ENCODE results near the gene MAPKAP1.

The MAPKAP1 gene

DNA sequence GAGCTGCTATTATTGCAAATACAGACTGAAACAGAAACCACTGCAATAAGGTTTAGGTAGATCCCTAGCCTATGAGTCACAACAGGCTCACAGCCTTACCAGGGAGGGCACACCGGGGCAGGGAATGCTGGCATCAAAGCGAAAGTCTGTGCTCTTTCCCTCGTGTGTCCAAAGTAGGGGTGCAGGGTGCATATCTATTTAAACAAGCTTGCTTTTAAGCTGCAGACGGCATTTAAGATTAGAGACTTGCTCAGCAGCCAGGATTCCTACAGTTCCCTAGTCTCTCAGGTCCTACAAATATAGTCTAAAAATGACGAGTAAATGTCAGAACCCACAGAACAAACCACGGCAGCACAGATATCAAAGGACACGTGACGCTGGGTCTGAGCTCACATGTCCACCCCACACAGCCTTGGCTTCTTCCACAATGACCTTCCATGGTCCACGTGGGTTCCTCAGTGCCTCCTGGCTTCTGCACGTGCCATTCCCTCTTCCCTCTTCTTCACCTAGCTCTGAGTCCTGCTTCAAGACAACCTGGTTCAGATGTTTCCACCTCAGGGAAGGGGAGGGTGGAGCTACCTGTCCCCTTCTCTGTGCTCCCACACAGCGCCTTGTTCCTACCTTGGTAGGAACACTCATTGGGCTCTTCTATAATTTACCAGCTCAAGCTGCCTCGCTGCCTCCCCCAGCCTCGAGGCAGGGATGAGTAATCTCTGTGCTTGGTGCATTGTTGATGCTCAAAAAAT is 193.2 kb downstream of the MAPKAP1 start:
- peak; percentile 29 for DNase-seq (ENCODE audit: low read depth)

DNA sequence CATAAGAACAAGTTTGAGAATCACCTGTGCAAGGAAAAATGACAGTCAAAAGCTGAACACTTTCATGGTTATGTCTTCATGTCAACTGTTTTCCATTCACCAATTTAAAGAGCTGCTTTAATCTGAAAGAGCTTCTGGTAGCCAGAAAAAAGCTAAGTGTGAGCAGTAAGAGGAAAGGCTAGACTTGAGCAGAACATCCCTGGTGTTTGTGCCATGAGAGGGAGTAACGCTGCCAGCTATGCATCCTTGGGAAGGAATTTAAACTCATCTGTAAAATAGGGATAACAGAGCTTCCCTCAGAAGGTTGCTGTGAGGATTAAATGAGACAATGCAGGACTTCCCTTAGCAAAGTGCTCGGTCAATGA is 193.7 kb downstream of the MAPKAP1 start:
- no peak for DNase-seq (ENCODE audit: low read depth)

DNA sequence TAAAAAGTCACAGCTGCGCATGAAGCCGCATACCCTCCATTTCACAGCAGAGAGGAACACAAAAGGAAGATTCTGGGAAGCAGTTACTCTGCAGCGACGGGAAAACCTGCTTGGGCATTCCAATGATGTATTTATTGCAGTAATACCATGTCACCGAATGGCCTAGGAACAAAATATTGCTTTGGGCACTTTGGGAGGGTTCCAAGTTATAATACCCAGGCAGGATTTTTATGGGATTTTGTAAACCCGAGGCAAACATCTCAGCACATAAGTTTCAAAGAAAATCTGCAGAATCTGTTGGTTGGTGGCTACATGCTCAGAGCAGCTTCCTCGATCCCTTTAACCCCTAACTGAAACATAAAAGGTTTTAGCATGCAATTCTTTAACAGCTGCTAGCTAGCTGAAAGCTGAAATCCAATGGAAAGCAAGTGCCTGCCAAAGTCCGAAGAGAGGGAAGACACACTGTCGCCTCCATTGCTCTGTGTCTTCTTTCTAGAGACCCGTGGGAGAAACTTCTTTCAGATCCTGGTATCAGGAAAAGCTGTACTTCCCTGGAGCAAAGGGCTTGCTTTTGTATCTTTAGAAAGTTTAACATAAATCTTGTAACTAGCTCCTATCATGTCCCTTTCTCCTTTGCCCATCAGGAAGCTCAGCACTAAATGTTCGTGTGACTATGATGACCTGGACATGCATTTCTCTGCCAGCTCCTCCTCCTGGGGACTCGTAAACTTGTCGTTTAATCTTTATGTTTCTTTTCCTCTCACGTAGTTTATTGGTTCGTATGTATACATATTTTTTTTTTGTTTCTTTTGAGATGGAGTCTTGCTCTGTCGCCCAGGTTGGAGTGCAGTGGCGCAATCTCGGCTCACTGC is 195.0 kb downstream of the MAPKAP1 start:
- DNase-seq (ENCODE audit: low read depth), result no peak

DNA sequence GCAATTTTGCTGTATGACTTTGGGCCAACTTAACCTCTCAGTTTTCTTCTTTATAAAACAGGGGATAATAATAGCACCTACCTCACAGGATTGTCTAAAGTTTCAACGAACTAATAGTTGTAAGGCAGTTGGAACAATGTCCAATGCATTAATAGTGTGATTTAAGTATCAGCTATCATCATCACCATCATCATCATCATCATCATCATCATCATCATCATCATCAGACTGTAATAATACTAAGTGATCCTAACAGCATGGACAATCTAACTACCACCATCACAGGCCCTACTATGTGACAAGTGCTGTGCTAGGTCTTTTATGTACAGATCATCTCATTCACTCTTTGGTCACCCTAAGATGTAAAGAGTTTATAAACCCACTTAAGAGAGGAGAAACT is 196.0 kb downstream of the MAPKAP1 start:
- no peak for DNase-seq (ENCODE audit: low read depth)

DNA sequence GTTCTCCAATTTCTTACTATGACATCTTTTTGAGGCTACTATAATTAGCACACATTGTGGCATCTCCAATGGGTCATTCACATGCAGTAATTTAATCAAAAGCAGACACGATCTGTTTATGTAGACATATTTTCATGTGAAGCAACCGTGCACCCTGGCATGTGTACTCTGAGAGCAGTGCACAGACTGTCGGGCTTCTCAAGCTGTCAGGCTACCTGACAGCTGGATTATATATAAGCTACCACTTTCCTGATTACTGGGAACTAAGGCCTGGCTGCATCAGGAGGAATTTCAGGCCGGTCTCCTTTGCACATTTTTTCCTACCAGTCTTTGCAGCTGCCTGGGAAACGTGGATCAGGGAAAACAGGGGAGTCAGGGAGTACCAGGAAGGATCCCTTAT is 197.5 kb downstream of the MAPKAP1 start:
- peak; percentile 92 for DNase-seq (ENCODE audit: low read depth)

DNA sequence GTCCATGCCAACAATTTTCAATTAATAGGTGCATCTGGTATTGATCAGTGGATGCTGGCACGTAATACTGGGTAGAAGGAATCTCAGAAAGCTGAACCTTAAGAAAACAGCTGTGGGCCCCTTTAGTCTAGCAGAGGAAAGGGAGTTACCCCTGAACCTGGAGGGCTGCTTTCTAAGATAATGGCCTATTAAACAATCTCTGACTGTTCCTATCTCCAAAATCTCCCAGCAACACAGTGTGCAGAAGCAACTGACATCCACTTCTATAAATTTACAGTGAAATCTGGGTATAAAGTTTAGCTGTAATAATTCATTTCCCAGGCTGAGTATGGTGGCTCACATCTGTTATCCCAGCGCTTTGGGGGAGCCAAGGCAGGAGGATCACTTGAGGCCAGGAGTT is 198.8 kb downstream of the MAPKAP1 start:
- DNase-seq (ENCODE audit: low read depth), result no peak

DNA sequence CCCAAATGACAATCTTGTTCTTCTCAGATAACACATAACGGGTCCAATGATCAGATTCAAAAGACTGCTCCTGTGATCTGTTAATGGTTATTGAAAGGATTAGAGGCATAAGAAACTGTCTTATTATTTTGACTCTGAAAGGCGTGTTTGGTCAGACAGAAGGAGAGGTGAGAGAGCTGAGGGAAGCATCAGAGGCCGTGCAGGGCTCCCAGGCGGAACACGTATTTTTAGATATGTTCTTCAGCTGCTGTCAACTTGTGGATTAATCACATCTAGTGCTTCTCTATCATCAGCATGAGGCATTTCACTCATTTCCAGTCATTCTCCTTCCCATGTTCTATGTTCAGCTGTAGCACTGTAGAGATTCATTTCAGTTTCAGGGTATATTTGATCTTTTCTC is 199.8 kb downstream of the MAPKAP1 start:
- DNase-seq (ENCODE audit: low read depth), result no peak

DNA sequence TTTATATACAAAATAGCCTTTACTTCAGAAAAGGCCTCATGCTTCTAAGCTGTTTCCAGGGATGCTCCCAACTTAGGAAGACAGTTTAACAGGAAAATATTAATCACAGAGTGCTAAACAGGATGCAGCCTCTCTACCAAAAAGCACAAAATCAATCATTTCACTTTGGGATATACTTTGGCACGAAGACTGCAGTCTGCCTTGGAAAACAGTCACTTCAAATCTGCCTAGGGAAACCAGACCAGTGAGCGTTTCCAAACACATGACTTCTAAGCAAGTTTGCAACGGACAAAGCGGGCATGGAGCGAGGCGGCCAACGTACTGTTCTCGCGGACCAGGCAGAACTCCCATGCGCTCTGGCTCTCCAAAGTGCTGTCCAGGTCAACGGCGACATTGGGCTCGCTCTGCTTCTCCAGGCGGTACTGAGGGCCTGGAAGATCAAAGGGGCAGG is 201.0 kb downstream of the MAPKAP1 start:
- no peak for DNase-seq (ENCODE audit: low read depth)

GRCh38 chr9:125504616-125505015 is 202.4 kb downstream of the MAPKAP1 start:
- no peak for DNase-seq (ENCODE audit: low read depth)

GRCh38 chr9:125497906-125498305 is 209.1 kb downstream of the MAPKAP1 start:
- DNase-seq (ENCODE audit: low read depth), result no peak

- DNase-seq (ENCODE audit: low read depth), result no peak
These were observed 209.5 kb downstream of the MAPKAP1 start for GRCh38 chr9:125497478-125497877.

GRCh38 chr9:125496313-125496834 is 210.6 kb downstream of the MAPKAP1 start:
- no peak for DNase-seq (ENCODE audit: low read depth)

- no peak for DNase-seq (ENCODE audit: low read depth)
These were observed 211.6 kb downstream of the MAPKAP1 start for GRCh38 chr9:125495172-125496119.

- no peak for DNase-seq (ENCODE audit: low read depth)
These were observed 212.4 kb downstream of the MAPKAP1 start for GRCh38 chr9:125494653-125494915.

DNA sequence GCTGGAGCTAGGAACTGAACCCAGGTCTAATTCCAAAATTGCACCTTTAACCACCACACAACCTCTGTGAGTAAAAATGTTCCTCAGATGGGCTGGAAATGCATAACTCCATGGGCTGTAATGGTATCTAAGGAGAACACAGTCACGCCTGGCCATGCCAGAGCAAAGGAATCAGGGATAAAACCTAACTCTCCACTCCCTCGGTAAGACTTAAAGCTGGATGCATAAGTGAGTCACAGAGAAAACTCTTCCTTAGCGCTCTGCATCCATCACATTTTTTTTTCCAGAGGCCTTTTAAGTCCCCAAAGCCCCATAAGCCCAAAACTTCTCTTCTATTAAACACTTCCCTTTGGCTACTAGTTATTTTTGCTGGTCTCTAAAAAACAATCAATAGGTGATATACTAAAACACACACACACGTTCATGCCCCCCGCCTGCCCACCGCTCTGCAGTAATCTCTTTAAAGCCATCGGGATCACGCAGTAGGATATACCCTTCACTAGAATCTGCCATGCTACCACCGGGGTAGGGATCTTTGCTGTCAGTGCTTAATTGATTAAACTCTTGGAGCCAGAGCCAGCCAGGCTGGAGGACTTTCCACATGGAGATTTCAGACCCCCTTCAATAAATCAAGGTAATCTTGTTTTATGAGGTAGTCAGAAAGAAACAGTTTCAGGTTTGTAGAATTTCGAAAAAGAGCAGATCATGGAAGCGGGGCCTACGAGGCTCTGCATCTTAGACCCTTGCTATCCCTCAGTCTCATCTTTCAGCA is 212.9 kb downstream of the MAPKAP1 start:
- no peak for DNase-seq (ENCODE audit: low read depth)

- no peak for DNase-seq (ENCODE audit: low read depth)
These were observed 213.6 kb downstream of the MAPKAP1 start for GRCh38 chr9:125493384-125493783.

GRCh38 chr9:125492719-125493118 is 214.3 kb downstream of the MAPKAP1 start:
- no peak for DNase-seq (ENCODE audit: low read depth)

DNA sequence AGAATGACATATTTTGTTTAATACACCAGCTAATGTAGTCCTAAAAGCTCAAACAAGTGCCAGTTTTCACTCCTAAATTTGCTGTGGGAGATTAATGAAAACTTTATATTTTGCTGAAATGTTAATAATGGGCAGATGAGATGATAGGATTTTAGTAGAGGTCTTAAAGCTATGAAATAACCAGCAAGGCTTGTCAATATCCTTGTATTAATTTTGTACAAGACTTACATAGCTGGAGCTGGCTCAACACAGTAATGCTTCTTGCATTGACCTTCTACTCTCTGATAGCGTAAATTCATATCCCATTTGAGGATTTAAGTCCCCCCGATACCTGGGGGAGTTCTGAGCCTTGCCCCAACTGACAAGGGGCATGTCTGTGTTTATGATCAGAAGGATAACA is 219.2 kb downstream of the MAPKAP1 start:
- no peak for DNase-seq (ENCODE audit: low read depth)

GRCh38 chr9:125486576-125486975 is 220.4 kb downstream of the MAPKAP1 start:
- peak; percentile 15 for DNase-seq (ENCODE audit: low read depth)

GRCh38 chr9:125486152-125486508 is 220.9 kb downstream of the MAPKAP1 start:
- DNase-seq (ENCODE audit: low read depth), result no peak

DNA sequence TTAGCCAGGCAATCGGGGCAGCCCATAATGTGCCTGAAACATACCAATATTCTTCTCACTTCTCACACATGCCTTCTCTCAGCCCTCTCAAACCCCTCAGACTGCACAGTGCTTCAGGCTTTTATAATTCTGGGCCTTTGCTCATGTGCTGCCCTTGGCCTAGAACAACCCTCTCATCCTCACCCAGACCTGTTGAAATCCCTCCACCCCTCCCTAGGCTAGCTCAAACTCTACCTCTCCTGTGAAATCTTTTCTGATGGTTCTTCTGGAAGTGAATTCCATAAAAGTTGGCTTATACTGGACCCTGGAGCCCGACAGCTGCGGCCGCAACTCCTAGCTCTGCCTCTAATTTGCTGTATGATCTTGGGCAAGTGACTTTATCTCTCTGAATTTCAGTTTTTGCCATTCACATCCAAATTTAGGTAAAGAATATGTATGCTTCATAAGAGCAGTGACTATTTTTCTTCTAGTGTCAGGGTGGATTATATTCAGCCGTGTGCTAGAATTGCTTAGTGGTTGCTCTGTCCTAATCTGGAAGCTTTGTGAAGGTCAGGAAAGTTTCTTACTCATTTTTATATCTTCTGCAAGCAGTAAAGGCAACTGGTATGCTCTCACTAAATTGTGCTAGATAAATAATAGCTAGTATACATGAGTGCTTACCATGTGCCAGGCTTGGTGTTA is 221.4 kb downstream of the MAPKAP1 start:
- DNase-seq (ENCODE audit: low read depth), result no peak
